NT2/D1 (cell line): ENCODE data around the gene RNGTT.

Source experiments
- DNase-seq: peaks from one replicate; pipeline ENCODE4 v3.0.0-alpha.2; 2011; ENCODE audit warnings: low read depth, low spot score
- H3K27me3 ChIP-seq: 2 replicates; pipeline ENCODE4 v1.6.0; 2011; ENCODE audit warnings: mild to moderate bottlenecking; ENCODE audit not compliant: insufficient read length, insufficient read depth
- H3K36me3 ChIP-seq: 2 replicates; pipeline ENCODE4 v1.6.1; 2011; ENCODE audit warnings: mild to moderate bottlenecking, low read length, mixed read lengths; ENCODE audit not compliant: insufficient read depth, insufficient read length
- H3K4me1 ChIP-seq: 2 replicates; pipeline ENCODE4 v1.5.1; 2011; ENCODE audit not compliant: insufficient read depth, insufficient read length
- H3K4me3 ChIP-seq: 2 replicates; pipeline ENCODE4 v1.5.1; 2011; ENCODE audit warnings: low read depth; ENCODE audit not compliant: insufficient read length
- H3K9ac ChIP-seq: 2 replicates; pipeline ENCODE4 v1.6.0; 2011; ENCODE audit warnings: low read depth; ENCODE audit not compliant: insufficient read length
- H3K9me3 ChIP-seq: 2 replicates; pipeline ENCODE4 v1.5.1; 2011; ENCODE audit warnings: mild to moderate bottlenecking, low read length; ENCODE audit not compliant: insufficient read depth
- SUZ12 ChIP-seq: IDR thresholded peaks from 2 replicates; pipeline ENCODE4 v1.6.1; 2011; ENCODE audit not compliant: insufficient read length, insufficient read depth; ENCODE audit errors: extremely low read depth
- YY1 ChIP-seq: IDR thresholded peaks from 2 replicates; pipeline ENCODE4 v1.6.1; 2011; ENCODE audit not compliant: insufficient read length, insufficient read depth
- ZNF274 ChIP-seq: IDR thresholded peaks from 2 replicates; pipeline ENCODE4 v1.6.1; 2011; ENCODE audit warnings: mild to moderate bottlenecking, low read depth, low read length

RNGTT gene

GRCh38 chr6:88577461-88577860 is 386.0 kb downstream of the RNGTT start:
- H3K36me3 ChIP-seq = no peaks in the 10 kb centered on the region
- H3K9ac ChIP-seq = no peak overlapping the region
- H3K4me3 ChIP-seq = no peak overlapping the region
- H3K4me1 ChIP-seq = no peaks in the 10 kb centered on the region
- no peak for TF ChIP-seq SUZ12
- no peak for TF ChIP-seq YY1
- no peak for TF ChIP-seq ZNF274
- DNase-seq = no peak
- H3K27me3 ChIP-seq = no peaks in the 10 kb centered on the region
- no peaks in the 10 kb centered on the region for H3K9me3 ChIP-seq

- no peak overlapping the region for H3K9ac ChIP-seq
- no peaks in the 10 kb centered on the region for H3K9me3 ChIP-seq
- no peaks in the 10 kb centered on the region for H3K4me1 ChIP-seq
- no peaks in the 10 kb centered on the region for H3K27me3 ChIP-seq
- DNase-seq = no peak
- H3K36me3 ChIP-seq = no peaks in the 10 kb centered on the region
- H3K4me3 ChIP-seq = no peak overlapping the region
- no peak for TF ChIP-seq YY1
- TF ChIP-seq ZNF274 = no peak
- no peak for TF ChIP-seq SUZ12
Measured at GRCh38 chr6:88575536-88575935, 387.9 kb downstream of the RNGTT start.

- Histone ChIP-seq H3K9ac (no peak overlapping the region), H3K4me1 (no peaks in the 10 kb centered on the region), H3K27me3 (no peaks in the 10 kb centered on the region), H3K36me3 (no peaks in the 10 kb centered on the region), H3K4me3 (no peak overlapping the region), H3K9me3 (peaks cover 9% of the 10 kb centered on the region; the same call in 1 of the 2 replicates)
- no peak for DNase-seq
- no peak for TF ChIP-seq YY1
- TF ChIP-seq SUZ12 = no peak
- TF ChIP-seq ZNF274 = no peak
Measured at GRCh38 chr6:88574651-88575050, 388.8 kb downstream of the RNGTT start.

GRCh38 chr6:88574031-88574430 is 389.4 kb downstream of the RNGTT start:
- TF ChIP-seq SUZ12 (no peak), ZNF274 (no peak), YY1 (no peak)
- no peaks in the 10 kb centered on the region for H3K4me1 ChIP-seq
- H3K4me3 ChIP-seq = no peak overlapping the region
- H3K36me3 ChIP-seq = no peaks in the 10 kb centered on the region
- H3K27me3 ChIP-seq = no peaks in the 10 kb centered on the region
- H3K9me3 ChIP-seq = peaks cover 15% of the 10 kb centered on the region; the same call in 1 of the 2 replicates
- DNase-seq = no peak
- no peak overlapping the region for H3K9ac ChIP-seq

GRCh38 chr6:88573561-88573960 is 389.9 kb downstream of the RNGTT start:
- Histone ChIP-seq H3K4me3 (no peak overlapping the region), H3K36me3 (no peaks in the 10 kb centered on the region), H3K4me1 (no peaks in the 10 kb centered on the region), H3K27me3 (no peaks in the 10 kb centered on the region), H3K9ac (no peak overlapping the region), H3K9me3 (peaks cover 17% of the 10 kb centered on the region; the same call in 1 of the 2 replicates)
- DNase-seq = no peak
- TF ChIP-seq ZNF274 (no peak), SUZ12 (no peak), YY1 (no peak)

- H3K9me3 ChIP-seq = peaks cover 17% of the 10 kb centered on the region; the same call in 1 of the 2 replicates
- H3K27me3 ChIP-seq = no peaks in the 10 kb centered on the region
- H3K36me3 ChIP-seq = no peaks in the 10 kb centered on the region
- no peak overlapping the region for H3K9ac ChIP-seq
- no peak overlapping the region for H3K4me3 ChIP-seq
- TF ChIP-seq SUZ12 (no peak), ZNF274 (no peak), YY1 (no peak)
- H3K4me1 ChIP-seq = no peaks in the 10 kb centered on the region
- DNase-seq = no peak
Measured at GRCh38 chr6:88572449-88573139, 390.8 kb downstream of the RNGTT start.

GRCh38 chr6:88569959-88570358 is 393.5 kb downstream of the RNGTT start:
- Histone ChIP-seq H3K4me1 (no peaks in the 10 kb centered on the region), H3K4me3 (no peak overlapping the region), H3K9ac (no peak overlapping the region), H3K9me3 (peaks cover 17% of the 10 kb centered on the region; the same call in 1 of the 2 replicates), H3K36me3 (no peaks in the 10 kb centered on the region), H3K27me3 (no peaks in the 10 kb centered on the region)
- TF ChIP-seq SUZ12 = no peak
- no peak for TF ChIP-seq ZNF274
- no peak for DNase-seq
